Cardiac fibroblast (primary cell): ENCODE results near the gene RESP18.

Experiments used
- DNase-seq, 2 donors: peaks; one replicate each; pipeline versions ENCODE4 v3.0.0 to v3.0.0-alpha.2; 2010; ENCODE audit warnings: low read depth in 2 of 2
- H3K4me3 ChIP-seq, 2 donors: replicated peaks in 1 of 2; 1 replicate in 1 of 2; 2 replicates in 1 of 2; pipeline ENCODE4 v1.5.1; 2011; ENCODE audit warnings: low read depth in 2 of 2, low read length in 2 of 2, mild to moderate bottlenecking in 2 of 2, moderate library complexity in 1 of 2
- CTCF ChIP-seq: IDR thresholded peaks from one replicate; pipeline ENCODE4 v1.5.1; 2011; ENCODE audit warnings: low read depth, mild to moderate bottlenecking, low read length, inconsistent platforms

Gene RESP18

GRCh38 chr2:219293736-219294231 lies 38.8 kb downstream of the RESP18 start:
- no peak for TF ChIP-seq CTCF
- no peak for DNase-seq
- no peak overlapping the region for H3K4me3 ChIP-seq

- no peak overlapping the region for H3K4me3 ChIP-seq
- no peak for DNase-seq
- TF ChIP-seq CTCF = no peak
These were observed 39.9 kb downstream of the RESP18 start for GRCh38 chr2:219292616-219293015.

GRCh38 chr2:219291910-219292490 lies 40.5 kb downstream of the RESP18 start:
- H3K4me3 ChIP-seq = no peak overlapping the region
- no peak for DNase-seq
- no peak for TF ChIP-seq CTCF

- TF ChIP-seq CTCF = no peak
- DNase-seq = no peak
- H3K4me3 ChIP-seq = no peak overlapping the region
These were observed 41.1 kb downstream of the RESP18 start for GRCh38 chr2:219291394-219291793.

GRCh38 chr2:219290381-219291171 lies 42.0 kb downstream of the RESP18 start:
- DNase-seq = no peak
- TF ChIP-seq CTCF = no peak

GRCh38 chr2:219289537-219290361 lies 42.8 kb downstream of the RESP18 start:
- peak; percentile 91 to 98 for DNase-seq

More at GRCh38 chr2:219290381-219291171, 42.0 kb downstream of the RESP18 start:
- no peak overlapping the region for H3K4me3 ChIP-seq

More at GRCh38 chr2:219289537-219290361, 42.8 kb downstream of the RESP18 start:
- H3K4me3 ChIP-seq = no peak overlapping the region
- TF ChIP-seq CTCF = no peak
